GM21723 (cell line): ENCODE data around the gene RETSAT.
"Not testable (repeated sequence)": the region's sequence is repeated elsewhere in the genome, so short reads cannot be mapped to it uniquely, and the experiment has no call there.

ENCODE experiments used
- ATAC-seq: cut with Tn5 transposase; IDR thresholded peaks from one replicate; pipeline ENCODE4 v1.9.1; 2021; ENCODE audit warnings: mild to moderate bottlenecking, moderate library complexity; ENCODE audit not compliant: unreplicated experiment

Gene RETSAT

DNA sequence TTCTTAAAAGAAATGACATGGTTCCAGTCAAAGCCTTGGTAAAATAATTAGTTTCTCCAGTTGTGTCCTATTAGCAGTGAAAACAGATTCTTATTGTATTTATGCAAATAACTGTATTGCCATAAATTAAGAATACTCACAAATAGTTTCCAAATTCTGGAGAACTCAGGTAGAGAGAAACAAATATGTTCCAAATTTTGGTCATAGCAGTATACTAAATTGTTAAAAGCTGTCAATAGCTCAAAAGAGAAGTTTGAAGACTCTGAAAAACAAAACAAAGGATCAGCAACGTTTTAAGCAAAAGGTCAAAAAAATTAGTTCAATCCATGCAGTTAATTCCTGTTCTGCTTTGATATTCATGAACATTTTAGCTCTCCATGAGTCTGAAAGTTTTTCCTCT is 25.7 kb upstream of the RETSAT start:
- ATAC-seq, result no peak

DNA sequence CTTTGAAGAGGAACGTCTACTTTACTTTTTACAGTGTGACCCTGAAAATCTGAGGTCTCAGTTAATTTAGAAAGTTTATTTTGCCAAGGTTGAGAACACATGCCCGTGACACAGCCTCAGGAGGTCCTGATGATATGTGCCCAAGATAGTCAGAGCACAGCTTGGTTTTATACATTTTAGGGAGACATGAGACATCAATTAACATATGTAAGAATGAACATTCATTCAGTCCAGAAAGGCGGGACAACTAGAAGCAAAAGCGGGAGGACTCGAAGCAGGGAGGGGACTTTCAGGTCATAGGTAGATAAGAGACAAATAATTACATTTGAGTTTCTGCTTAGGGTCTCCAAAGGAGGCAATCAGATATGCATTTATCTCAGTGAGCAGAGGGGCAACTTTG is 23.9 kb upstream of the RETSAT start:
- no peak for ATAC-seq

DNA sequence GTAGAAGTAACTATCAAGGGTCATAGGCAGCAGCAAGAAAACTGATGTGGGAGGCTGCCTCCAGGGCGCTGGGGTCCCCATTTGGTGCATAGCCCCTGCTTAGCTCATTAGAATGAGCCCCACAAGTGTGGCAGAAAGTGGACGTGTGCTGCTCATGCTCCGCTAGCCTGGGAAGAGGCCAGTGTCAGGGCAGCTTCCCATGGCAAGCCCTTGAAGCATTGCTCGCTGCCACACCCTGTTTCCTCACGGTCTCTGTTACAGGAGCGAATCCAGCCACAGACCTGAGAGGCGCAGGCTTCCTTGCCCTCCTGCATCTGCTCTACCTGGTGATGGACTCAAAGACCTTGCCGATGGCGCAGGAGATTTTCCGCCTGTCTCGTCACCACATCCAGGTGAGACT is 22.8 kb upstream of the RETSAT start:
- ATAC-seq, result no peak

DNA sequence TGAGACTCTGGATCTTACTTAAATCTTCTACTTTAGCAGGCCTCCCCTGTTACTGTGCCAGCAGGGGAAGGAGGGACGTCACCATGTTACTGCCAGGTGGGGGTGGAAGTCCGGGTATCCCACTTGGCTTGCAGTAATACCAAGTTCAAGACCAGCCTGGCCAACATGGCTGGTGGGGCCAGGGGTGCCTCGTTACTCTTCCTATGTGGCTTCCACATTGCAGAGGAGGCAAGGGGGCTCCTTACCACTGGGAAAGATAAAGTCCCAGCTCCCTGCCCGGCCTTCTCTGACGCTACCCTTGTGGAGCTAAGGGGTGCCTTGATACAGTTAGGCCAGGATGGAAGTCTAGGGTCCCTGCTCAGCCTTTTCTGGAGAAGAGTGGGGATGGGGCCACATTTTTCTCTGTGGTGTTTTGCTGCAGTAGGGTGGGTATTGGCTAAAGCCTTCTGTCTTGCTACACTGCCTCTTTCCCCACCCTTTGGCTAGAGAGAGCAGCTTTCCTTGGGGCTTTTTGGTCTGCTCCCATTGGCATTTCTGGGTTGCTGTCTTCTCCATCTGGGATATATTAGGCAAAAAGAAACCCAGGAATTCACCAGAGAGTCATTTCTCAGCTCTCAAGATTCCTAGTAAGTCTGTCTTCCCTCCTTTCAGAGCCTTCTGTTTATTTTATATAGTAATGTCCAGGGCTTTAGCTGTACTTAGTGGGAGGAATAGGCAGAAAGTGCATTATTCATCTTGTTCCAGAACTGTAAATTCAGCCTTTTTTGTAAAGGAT is 22.1 kb upstream of the RETSAT start:
- ATAC-seq, result no peak

DNA sequence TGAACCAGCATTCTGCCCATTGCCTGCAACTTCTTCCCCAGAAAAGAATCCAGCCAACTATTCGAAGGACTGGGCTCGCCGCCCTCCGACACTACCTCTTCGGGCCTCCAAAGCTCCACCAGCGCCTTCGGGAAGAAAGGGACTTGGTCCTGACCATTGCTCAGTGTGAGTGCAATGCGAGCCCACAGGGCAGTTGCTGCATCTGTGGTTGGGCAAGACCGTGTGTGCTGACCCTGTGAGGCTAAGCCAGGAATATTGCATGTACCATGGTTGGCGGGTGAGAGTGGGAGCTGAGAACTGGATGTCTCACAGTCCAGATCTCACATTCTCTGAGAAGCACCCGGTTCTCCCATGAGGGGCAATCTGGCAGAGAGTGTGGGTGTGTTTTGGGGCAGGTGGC is 16.7 kb upstream of the RETSAT start:
- ATAC-seq, result no peak

DNA sequence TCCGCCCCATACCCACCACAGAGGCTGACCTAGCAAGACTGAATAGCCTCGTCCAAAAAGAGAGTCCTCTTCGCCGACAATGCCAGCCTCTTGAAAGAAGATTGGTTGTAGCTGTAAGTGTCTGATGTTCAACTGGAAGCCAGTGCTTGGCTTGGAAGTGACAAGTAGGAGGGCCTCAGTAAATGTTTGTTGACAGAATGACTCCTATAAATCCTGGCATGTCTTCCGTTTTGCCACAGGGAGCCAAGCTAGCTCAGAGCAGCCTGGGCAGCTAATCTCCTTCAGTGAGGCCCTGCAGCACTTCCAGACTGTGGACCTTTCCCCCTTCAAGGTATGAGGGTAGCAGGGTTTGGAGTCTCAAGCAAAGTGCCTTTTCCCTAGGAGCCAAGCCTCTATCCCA is 15.2 kb upstream of the RETSAT start:
- no peak for ATAC-seq

DNA sequence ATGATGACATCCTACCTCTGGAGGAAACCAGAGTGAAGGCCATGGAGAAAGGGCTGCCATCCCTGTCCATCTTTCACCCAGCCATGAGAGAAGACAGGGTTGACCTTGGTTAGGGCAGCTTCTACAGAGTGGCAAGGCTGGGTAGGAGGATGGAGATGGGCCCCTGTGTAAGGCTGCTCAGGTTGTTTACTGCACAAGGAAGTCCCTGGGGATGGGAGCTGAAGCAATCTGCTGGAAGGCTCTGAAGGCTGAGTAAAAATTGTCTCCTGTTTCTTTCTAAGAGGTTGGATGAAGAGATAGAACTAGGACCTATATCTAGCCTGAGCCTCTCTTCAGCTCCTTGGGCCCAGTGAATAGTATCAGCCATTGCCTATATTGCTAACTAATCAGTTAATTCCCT is 14.6 kb upstream of the RETSAT start:
- ATAC-seq, result no peak

DNA sequence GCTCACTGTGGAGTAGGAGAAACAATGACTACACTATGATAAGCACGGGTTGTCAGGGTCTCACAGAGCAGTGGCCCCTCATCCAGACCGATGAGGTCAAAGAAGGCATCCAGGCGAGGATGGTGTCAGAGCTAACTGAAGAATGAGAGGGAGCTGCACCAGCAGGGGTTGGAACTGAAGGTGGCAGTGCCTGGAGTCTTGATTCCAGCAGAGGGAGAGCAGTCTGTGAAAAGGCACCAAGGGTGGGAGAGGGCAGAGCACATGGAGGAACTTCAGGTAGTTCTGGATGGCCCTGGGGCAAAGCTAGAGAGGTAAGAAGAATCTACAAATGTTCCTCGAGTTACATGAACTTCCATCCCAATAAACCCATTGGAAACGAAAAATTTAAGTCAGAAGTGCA is 12.9 kb upstream of the RETSAT start:
- no peak for ATAC-seq

DNA sequence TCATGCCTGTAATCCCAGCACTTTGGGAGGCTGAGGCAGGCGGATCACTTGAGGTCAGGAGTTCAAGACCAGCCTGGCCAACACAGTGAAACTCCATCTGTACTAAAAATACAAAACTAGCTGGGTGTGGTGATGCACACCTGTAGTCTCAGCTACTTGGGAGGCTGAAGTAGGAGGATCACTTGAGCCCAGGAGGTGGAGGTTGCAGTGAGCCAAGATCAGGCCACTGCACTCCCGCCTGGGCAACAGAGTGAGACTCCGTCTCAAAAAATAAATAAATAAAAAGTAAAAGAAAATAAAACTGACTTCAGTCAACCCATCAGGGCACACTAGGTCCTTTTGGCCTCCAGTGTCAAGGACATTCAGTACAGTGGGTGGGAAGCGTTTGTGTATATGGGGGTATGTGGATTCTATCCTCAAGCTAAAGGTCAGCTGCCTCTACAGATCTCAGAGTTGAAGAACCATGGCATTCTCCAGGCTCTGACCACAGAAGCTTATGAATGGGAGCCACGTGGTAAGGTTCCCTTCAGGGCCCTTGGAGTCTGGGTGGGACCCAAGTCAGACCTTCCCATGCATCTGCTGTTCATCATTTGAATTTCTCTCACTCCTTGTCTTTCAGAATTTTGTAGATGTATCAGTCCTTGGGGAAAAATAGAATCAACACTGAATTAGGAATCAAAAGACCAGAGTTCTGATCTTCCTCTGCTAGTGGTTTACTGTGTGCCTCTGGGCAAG is 8.5 kb upstream of the RETSAT start:
- not testable (repeated sequence) for ATAC-seq

DNA sequence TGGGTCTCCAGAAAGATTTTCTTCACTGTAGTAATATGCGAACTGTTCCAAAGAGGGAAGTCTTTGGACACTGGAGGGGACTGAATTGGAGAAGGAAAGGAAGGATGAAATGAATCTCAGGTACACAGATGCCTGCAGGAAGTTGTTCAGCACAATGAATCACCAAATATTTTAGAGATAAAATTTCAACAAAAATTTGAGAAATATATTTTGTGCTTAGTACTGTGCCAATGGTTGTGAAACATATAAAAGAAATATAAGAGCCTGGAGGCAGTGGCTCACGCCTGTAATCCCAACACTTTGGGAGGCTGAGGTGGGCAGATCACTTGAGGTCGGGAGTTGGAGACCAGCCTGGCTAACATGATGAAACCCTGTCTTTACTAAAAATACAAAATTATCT is 3.4 kb upstream of the RETSAT start:
- ATAC-seq, result no peak

DNA sequence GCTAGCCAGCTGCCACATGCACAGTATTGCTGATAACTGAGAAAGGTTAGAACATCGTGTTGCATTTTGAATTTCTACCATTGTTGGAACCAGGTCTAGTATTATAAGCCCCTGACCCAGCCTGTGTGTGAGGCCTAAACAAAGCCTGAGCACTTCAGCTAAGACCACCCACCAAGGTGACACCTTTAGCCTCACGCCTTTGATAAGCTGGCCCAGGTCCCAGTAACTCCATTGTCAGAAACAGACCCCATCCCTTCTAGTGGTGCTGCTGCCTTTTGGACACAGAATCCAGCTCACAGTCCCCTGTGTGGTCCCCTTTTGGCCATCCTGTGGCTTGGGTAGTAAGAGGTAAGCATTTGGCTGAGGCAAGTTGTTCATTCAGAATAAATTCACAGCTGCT is 1.9 kb upstream of the RETSAT start:
- ATAC-seq, result no peak

DNA sequence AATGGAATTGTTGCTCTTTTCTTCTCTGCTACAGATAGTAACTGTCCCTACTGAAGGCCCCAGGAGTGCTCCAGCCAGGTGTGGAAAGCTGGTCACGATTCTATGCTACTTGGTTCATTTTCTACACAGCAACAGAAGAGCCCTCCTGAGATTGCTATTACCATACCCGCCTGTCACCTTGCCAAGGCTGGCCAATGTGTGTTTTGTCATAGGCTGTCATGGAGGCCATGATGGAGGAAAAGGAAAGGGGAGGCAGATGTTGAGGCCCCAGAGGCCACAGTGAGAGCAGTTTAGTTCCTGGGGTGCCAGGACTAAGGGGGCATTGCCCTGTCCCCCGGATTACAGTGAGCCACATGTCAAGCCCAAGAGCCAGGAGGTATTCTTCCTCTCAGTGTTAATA is 1.2 kb upstream of the RETSAT start:
- no peak for ATAC-seq

DNA sequence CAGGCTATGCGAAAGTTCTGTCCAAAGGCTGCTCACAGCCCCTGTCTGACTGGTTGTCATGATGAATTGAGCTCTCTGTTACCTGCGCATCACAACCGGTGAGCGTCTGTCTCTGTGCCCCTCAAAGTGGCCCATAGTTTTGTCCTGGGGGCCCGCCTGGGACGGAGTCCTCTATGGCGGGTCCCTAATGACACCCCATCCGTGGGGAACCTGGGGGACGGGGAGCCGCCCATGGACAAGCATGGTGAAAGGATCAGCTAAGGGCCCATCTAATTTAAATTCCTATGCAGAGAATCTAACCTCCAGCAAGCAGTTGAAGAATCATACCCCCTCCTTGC is 714 bp upstream of the RETSAT start:
- no peak for ATAC-seq

DNA sequence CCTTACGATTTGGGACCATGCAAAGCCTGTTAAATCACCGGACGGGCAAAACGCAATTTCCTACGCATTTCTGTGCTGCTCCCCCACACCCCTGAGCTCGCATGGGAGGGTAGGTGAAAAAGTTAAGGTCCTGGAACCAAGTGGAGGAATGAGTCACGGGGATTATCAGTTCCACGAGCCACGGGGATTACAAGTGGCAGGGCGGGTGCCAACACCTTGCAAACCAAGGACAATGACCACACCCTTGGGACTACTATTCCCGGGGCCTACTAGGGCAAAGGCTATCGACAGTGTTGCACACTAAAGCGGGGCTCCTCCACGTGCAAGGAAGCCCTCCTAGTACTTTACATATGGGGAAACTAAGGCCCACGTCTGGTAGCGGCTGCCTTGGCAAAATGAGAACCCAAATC is 447 bp downstream of the RETSAT start:
- peak; percentile 13 for ATAC-seq

DNA sequence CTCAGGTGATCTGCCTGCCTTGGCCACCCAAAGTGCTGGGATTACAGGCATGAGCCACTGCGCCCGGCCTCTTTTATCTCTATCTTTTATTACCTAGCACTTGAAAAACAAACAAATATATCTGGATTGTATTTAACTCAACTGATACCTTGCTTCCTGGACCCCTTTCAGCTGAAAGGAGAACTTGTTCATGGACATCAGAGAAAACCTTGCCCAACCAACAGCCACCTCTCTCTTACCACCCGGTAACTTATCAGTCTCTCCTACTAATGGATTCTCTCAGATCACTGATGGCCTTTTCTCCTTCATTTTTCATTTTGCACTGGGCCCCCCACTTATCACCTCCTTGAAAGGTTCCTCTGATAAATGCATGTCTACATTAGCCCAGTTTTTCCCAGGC is 6.7 kb downstream of the RETSAT start:
- no peak for ATAC-seq

DNA sequence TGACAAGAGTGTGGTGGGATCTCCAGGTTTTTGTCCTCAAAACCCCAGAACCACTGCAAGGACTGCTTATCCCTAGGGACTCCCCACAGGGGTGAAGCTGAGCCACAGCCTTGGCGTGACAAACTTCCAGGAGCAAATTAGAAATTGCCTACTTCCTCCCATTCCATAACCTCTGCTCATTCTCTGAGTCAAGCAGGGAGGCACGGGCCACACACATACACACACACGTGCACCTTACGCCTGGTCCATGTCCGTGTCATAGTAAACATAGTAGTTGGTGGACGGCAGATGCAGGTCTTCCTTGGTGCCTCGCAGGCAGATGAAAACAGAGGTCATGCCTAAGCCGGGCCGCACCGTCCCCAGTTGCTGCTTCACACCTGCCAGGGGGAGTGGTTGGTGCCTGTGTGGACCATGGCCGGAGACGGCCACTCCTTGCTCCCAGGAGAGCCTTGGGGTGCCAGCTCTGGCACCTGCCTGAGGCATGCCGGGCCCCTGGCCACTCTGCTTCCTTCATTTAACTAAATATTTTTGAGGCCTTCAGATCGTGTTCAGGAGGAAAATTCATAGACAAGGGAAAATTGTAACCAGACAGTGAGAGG is 9.9 kb downstream of the RETSAT start:
- ATAC-seq, result no peak

DNA sequence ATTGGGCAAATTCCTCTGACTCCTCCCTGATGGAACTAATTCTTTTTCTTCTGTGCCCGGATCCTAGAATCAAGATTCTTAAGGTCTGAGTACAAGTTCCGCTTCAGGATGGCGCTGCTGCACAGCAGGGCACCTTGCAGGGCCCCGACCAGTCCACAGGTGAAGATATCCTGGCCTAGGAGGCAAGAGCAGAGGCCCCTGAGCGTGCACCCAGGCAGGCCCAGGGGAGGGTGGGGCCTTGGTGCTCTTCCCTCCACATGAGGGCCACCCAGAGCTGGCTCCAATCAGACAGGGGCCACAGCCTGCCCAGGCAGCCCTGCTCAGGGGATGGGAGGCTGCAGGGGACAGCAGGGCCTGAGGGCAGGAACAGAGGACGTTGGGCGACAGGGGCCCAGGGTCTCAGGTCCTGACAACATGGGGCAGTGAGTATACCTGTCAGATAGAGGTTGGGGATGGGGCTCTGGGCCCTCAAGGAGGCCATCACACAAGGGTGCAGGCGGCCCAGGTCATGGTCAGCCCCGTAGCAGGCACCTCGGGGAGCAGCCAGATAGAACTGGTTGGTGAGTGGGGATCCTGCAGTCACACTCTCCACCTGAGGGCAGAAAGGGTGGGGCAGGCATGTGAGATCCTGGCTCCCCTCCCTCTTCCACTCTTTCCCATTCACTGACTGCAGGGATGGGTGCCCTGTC is 11.0 kb downstream of the RETSAT start:
- ATAC-seq, result not testable (repeated sequence)

DNA sequence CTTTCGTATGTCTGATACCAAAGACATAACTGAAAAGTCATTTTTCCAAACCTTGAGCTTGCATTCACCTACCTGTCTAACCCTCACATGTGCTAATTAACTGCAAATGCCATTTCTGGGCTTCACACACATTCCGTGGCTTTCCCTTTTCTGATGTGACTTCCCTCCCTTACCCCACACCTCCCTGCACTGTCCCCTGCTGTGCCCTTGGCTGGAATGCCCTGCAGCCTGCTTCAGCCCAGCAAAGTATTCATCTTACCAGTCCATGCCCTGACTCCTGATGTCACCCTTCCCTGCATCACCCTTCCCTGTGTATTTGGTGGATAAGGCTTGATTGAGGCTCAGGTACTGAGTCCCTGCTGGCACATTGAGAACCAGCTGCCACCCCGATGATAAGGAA is 12.2 kb downstream of the RETSAT start:
- no peak for ATAC-seq

DNA sequence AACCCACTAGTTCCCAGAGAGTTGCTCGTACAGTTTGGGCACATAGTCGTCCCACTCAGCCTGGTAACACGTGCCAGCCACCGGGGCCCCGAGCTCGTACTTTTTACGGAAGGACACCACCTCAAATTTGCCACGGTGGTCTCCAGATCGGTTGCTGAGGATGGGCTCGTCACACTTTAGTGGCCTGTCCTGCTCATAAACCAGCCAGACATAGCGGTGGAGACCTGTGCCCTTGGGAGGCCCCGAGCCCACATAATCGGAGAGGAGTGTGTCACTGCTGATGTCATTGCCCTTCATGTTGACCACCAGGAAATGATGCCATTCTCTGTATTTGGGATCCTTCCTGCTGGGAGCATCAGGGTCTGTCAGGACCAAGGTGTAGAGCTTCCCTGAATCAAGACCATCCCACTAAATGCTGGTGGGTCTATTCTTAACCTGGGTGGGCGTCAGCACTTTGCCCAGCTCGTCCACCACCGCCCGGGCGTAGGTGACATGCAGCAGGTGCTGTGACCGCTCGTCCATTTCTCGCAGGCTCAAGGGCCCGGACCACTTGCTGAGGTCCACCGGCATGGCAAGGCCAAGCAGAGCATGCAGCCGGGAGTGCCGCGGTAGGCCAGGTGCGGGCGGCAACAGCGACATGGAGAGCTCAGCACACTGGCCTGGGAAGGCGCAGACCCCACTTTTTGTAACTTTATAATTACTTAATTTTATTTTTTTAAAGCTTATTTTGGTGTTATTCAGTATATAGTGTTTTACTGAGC is 12.9 kb downstream of the RETSAT start:
- no peak for ATAC-seq

DNA sequence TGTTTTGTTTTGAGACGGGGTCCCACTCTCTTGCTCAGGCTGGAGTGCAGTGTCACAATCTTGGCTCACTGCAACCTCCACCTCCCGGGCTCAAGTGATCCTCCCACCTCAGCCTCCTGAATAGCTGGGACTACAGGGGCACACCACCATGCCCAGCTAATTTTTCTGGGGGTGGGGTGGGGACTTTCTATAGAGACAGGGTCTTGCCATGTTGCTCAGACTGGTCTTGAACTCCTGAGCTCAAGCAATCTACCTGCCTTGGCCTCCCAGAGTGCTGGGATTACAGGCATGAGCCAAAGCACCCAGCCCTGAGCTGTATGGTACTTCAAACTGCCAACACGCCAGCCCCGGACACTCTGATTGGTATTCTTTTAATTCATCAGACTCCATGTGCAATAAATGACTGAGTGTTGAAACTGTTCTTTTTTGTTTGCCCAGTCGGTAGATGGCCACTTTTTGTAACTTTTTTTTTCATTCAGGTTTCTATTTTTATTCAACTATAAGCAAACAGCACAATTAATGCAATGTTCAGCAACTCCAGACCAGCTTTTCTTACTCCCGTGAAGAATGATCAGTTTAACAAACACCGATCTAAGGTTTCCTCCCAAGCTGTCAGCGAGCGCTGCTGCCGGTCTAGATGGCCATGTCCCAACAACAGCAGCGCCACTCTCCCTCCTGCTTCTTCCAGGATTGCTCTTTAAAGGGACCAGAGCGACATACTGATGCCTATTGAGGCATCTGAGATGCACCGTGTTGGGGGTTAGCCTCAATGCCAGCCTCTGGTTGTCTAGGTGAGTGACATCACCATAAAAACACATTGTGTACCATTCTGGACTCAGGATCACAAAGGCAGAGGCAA is 14.1 kb downstream of the RETSAT start:
- ATAC-seq, result no peak
